ENCODE data around the gene VKORC1. TPM values are rescaled to one million over a fixed set of nuclear protein-coding genes. Genes with fewer than 3 reads are reported as not detected.
"Not testable (repeated sequence)": the region's sequence is repeated elsewhere in the genome, so short reads cannot be mapped to it uniquely, and the experiment has no call there.

VKORC1 gene
- total RNA-seq, 1 donor from 2014 or later: 78.9 TPM

DNA sequence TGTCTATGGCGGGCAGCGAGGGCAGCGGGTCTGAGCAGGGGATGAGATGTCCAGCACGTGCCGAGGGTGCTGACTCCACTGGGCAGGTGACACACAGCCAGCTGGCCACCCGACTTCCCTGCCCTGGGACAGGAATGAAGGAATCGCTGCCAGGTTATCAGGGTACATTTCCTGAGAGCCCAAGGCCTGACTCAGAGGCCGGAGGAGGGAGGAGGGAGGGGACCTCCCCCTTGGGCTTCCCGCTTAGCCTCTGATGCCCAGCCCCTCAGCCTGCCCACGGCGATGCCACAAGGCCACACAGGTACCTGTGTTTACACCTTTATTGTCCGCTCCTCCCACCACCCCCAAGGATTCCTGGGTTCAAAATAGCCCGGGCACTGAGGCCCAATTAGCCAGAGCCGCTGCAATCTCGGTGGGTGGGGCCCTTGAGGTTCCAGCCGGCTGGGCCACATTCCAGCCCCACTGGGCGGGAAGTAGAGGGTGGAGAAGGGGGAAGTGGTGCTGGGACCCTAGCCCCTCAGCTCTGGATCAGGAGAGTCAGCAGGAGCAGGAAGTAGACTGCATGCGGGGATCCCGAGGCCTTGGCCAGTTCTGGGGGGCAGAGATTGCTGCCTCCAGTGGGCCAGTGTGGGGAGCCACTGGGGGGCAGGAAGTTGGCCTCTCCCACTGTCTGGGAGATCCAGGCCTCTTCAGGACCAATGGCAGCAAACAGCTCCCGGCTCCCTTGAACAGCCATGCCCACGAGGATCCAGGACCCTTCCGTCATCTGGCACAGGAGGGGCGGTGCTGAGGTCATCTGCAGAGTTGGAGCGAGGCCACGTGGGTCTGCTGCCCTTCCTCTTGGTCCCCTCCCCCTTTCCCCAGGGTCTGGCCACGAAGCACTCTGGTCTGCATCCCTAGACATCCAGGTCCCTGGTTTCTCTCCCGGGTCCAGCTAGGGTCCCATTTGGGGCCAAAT, 44.3 kb upstream of the VKORC1 start:
- Mint-ChIP-seq H3K27ac (peak overlapping the region; percentile 87), H3K27me3 (peaks cover 6% of the 10 kb centered on the region), H3K4me1 (ENCODE audit: unreplicated experiment) (peaks cover 21% of the 10 kb centered on the region), H3K9me3 (no peaks in the 10 kb centered on the region), H3K36me3 (no peaks in the 10 kb centered on the region), H3K4me3 (peak overlapping the region; percentile 74)
- DNase-seq (ENCODE audit: extremely low spot score, unreplicated experiment): no peak
- TF ChIP-seq CTCF (conservative IDR thresholded peaks at IDR 0.05): no peak

- not testable (repeated sequence) for H3K4me3 Mint-ChIP-seq; H3K36me3 Mint-ChIP-seq; DNase-seq (ENCODE audit: extremely low spot score, unreplicated experiment); H3K27me3 Mint-ChIP-seq; H3K9me3 Mint-ChIP-seq
- Mint-ChIP-seq H3K27ac (peak overlapping the region; percentile 95), H3K4me1 (ENCODE audit: unreplicated experiment) (peaks cover 26% of the 10 kb centered on the region)
Observed at GRCh38 chr16:31136822-31137499, 42.4 kb upstream of the VKORC1 start.

GRCh38 chr16:31136287-31136662, 41.7 kb upstream of the VKORC1 start:
- Mint-ChIP-seq H3K27me3 (peaks cover 6% of the 10 kb centered on the region), H3K9me3 (no peaks in the 10 kb centered on the region), H3K4me1 (ENCODE audit: unreplicated experiment) (peaks cover 24% of the 10 kb centered on the region), H3K36me3 (peaks cover under 1% of the 10 kb centered on the region), H3K27ac (peak overlapping the region; percentile 95), H3K4me3 (peak overlapping the region; percentile 83)
- DNase-seq (ENCODE audit: extremely low spot score, unreplicated experiment): no peak
- TF ChIP-seq CTCF (conservative IDR thresholded peaks at IDR 0.05): no peak

DNA sequence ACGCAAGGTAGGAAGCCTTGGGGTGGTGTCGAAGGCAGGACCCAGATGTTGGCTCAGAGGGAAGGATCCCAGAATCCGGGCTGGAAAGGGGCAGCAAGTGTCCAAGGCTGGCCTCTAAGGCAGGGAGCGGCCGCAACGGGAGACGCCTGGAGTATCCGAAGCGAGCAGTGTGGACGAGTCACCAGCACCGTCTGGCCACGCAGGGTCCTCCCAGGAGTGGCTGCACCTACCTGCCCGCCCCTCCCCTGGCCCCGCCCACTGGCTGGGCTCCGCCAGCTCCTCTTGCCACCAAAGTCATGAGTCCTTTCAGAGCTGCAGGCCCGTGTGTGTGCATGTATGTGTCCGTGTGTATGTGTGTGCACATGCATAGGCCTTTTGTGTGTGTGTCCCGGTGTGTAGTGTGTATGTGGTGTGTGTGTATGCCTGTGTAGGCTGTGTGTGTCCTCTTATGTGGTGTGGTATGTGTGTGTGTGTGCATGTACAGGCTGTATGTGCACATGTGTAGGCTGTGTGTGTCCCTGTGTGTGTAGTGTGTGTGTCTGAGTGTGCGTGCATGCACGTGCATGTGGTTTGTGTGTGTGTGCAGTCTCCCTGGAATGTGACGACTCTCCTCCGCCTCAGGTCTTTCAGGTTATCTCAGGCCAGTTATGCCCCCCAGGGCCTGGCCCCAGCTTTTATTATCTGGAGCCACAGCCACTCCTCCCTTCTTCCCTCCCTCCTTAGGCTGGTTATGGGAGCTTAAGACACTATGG, 41.1 kb upstream of the VKORC1 start, which contains the start of gene PRSS8:
TSS of gene PRSS8 (minus strand) at position 193 of the 752 bp plus-strand sequence. CDS start 229 bp downstream, outside the sequence.
- no peak for DNase-seq (ENCODE audit: extremely low spot score, unreplicated experiment)
- peaks cover 20% of the 10 kb centered on the region for H3K4me1 Mint-ChIP-seq (ENCODE audit: unreplicated experiment)
- H3K4me3 Mint-ChIP-seq: peak within 1 kb of the TSS; percentile 83
- H3K27me3 Mint-ChIP-seq: peaks cover 6% of the 10 kb centered on the region
- no peaks in the 10 kb centered on the region for H3K9me3 Mint-ChIP-seq
- peak within 1 kb of the TSS; percentile 95 for H3K27ac Mint-ChIP-seq
- no peak for TF ChIP-seq CTCF (conservative IDR thresholded peaks at IDR 0.05)
- H3K36me3 Mint-ChIP-seq: peaks cover 4% of the 10 kb centered on the region

DNA sequence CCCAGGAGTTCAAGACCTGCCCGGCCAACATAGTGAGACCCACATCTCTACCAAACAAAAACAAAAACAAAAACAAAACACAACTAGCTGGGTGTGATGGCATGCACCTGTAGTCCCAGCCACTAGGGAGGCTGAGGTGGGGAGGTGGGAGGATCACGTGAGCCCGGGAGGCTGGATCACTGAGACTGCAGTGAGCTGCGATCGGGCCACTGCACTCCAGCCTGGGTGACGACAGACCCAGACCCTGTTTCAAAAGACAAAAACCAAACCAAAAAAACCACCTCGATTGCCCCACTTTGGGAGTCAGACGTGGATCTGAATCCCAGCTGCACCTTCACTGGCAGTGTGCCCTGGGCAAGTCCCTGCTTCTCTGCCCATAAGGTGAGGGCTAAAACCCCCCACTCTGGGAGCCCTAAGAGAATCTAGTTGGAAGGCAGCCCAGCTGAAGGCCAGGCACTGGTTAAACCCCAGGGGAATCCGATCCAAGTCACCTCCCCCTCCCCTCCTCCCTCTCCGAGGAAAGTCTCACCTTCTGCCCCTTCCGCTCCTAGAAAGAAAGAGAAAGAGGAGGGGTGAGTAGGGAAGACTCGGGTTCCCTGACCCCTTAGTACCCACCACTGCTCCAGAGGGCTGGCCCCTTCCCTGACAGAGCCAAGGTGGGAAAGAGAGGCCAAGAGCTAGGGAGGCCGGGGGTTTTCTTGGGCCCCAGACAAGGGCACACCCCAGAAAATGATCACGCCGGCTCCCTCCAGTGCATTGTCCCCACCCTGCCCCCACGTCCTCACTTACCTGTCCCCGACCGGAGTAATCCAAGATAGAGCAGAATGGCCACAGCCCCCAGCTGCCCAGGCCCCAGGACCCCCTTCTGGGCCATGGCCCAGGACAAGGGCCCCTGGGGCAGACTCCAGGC, 40.3 kb upstream of the VKORC1 start:
- H3K4me3 Mint-ChIP-seq: peak overlapping the region; percentile 83
- peak overlapping the region; percentile 95 for H3K27ac Mint-ChIP-seq
- no peak for DNase-seq (ENCODE audit: extremely low spot score, unreplicated experiment)
- peaks cover 4% of the 10 kb centered on the region for H3K36me3 Mint-ChIP-seq
- H3K27me3 Mint-ChIP-seq: peaks cover 6% of the 10 kb centered on the region
- TF ChIP-seq CTCF (conservative IDR thresholded peaks at IDR 0.05): peak; percentile 28
- H3K9me3 Mint-ChIP-seq: no peaks in the 10 kb centered on the region
- peaks cover 22% of the 10 kb centered on the region for H3K4me1 Mint-ChIP-seq (ENCODE audit: unreplicated experiment)

Measured in type B pancreatic cell (in vitro differentiated cells).